Activated B cell treated with CpG ODN at 0.5 μM for 24 hours (primary cell): ENCODE results near the gene SHF. TPM values are rescaled to one million over a fixed set of nuclear protein-coding genes. Genes with fewer than 3 reads are reported as not detected.
A peak's percentile ranks its signal among the peaks of the same experiment; 100 is the strongest.
"Not testable (repeated sequence)": the region's sequence is repeated elsewhere in the genome, so short reads cannot be mapped to it uniquely, and the experiment has no call there.

Experiments
- ATAC-seq: fragments of 200-7000 bp; cut with Tn5 transposase; one replicate; pipeline ENCODE4 v1.10.0; 2021; ENCODE audit warnings: low read depth, mild to moderate bottlenecking, moderate library complexity
- CTCF ChIA-PET: fragments of 350-600 bp; sonication (Branson Sonifier 250); formaldehyde crosslinking; loops from one replicate; lab custom pipeline; 2021; ENCODE audit warnings: antibody characterized with exemption; lab: Charles Lee
- POLR2A ChIA-PET: fragments of 350-600 bp; sonication (Branson Sonifier 250); formaldehyde crosslinking; loops from one replicate; lab custom pipeline; 2021; ENCODE audit warnings: antibody characterized with exemption; lab: Charles Lee
- DNase-seq: peaks from one replicate; pipeline ENCODE4 v3.0.0; 2022
- H3K27ac Mint-ChIP-seq: one replicate; pipeline ENCODE4 v1.8.0; 2020; ENCODE audit warnings: mixed read lengths
- H3K27me3 Mint-ChIP-seq: one replicate; pipeline ENCODE4 v1.8.0; 2021; ENCODE audit warnings: mixed read lengths
- H3K36me3 Mint-ChIP-seq: one replicate; pipeline ENCODE4 v1.8.0; 2021; ENCODE audit warnings: low read depth, mixed read lengths
- H3K4me1 Mint-ChIP-seq: one replicate; pipeline ENCODE4 v1.8.0; 2021; ENCODE audit warnings: mixed read lengths
- H3K4me3 Mint-ChIP-seq: one replicate; pipeline ENCODE4 v1.8.0; 2020; ENCODE audit warnings: mild to moderate bottlenecking, mixed read lengths
- H3K9me3 Mint-ChIP-seq: one replicate; pipeline ENCODE4 v1.8.0; 2020; ENCODE audit warnings: mixed read lengths
- intact Hi-C: fragments of 100-400 bp; cut with micrococcal nuclease; formaldehyde crosslinking; loops from one replicate; pipeline ENCODE4 v1.15.1; 2024
- total RNA-seq: library from RNA; stranded (reverse); gene quantifications from 2 replicates; pipeline ENCODE4 v1.2.3, GENCODE V29; 2022
- TF ChIP-seq, protein P1 (sequence below): fragments of 200-600 bp; IDR thresholded peaks from one replicate; pipeline ENCODE4 v1.8.0; 2022; ENCODE audit warnings: antibody characterized with exemption, mild to moderate bottlenecking

Gene SHF
- total RNA-seq, 1 donor from 2014 or later, result 8.5 TPM

DNA sequence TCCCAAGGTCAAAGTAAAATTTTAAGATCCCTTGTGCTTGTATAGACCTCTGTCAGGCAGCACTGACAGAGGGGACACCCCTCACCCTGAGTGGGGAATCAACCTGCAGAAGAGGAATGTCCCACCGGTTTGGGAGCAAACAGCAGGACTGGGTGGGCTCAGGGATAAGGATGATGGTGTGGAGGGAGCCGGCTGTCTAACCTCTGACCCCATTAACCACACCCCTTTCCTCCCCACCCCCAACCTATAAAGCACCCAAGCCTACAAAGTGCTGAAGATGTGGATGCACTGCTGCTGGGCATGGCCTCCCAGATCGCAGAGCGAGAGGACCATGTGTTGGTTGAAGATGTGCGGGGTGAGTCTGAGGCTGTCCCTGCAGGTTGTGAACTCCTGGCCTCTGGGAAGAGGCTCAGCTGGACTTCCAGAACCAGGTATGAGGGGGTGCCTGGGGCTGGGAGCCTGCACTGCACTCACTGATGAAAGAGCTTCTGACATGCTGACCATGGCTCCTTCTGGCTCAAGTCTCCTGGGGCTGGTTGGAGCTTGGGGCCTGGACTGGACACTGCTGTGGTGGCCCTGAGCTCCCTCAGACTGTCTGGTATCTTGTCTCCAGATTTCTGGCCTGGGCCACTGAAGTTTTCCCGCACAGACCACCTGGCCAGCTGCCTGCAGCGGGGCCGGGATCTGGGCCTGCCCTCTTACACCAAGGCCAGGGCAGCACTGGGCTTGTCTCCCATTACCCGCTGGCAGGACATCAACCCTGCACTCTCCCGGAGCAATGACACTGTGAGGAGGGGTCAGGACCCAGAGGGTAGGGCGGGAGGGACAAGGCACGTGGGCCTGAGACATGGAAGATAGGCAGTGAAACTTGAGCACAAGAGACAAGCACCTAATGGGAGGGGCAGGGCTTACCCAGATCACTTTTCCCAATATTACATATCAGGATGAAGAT is 48.7 kb downstream of the SHF start:
- TF ChIP-seq, protein P1, sequence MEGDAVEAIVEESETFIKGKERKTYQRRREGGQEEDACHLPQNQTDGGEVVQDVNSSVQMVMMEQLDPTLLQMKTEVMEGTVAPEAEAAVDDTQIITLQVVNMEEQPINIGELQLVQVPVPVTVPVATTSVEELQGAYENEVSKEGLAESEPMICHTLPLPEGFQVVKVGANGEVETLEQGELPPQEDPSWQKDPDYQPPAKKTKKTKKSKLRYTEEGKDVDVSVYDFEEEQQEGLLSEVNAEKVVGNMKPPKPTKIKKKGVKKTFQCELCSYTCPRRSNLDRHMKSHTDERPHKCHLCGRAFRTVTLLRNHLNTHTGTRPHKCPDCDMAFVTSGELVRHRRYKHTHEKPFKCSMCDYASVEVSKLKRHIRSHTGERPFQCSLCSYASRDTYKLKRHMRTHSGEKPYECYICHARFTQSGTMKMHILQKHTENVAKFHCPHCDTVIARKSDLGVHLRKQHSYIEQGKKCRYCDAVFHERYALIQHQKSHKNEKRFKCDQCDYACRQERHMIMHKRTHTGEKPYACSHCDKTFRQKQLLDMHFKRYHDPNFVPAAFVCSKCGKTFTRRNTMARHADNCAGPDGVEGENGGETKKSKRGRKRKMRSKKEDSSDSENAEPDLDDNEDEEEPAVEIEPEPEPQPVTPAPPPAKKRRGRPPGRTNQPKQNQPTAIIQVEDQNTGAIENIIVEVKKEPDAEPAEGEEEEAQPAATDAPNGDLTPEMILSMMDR, result no peak
- no peak overlapping the region for H3K4me3 Mint-ChIP-seq
- no peaks in the 10 kb centered on the region for H3K9me3 Mint-ChIP-seq
- no peak for ATAC-seq
- peaks cover 18% of the 10 kb centered on the region for H3K27me3 Mint-ChIP-seq
- no peaks in the 10 kb centered on the region for H3K36me3 Mint-ChIP-seq
- ChIA-PET CTCF (interaction anchor here (0.7 kb wide), 2 partner anchors 21 to 33 kb away, joined by 3 read pairs; no protein-coding TSS in a partner anchor), POLR2A (no interaction called here)
- DNase-seq, result no peak
- peaks cover 11% of the 10 kb centered on the region for H3K4me1 Mint-ChIP-seq
- H3K27ac Mint-ChIP-seq, result no peak overlapping the region
- intact Hi-C loops, result no loop called here

DNA sequence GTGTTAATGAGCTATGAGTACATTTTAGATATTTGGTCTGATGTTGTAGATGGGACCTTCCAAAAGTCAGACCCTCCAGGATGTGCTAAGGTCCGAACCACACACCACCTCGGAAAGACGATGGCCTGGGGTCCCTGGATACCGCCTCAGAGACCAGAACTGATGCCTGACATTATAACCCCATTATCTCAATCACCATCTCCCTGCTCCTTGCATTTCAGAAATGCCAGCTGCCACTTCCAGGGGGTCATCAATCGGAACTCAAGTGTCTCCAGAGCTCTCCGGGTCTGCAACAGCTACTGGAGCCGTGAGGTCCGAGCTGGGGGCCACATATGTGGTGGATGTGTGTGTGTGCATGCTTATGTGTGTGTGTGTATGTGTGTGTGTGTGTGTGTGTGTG is 50.1 kb downstream of the SHF start:
- H3K9me3 Mint-ChIP-seq, result no peaks in the 10 kb centered on the region
- DNase-seq (no peak), ATAC-seq (no peak)
- H3K4me3 Mint-ChIP-seq, result no peak overlapping the region
- no peak overlapping the region for H3K27ac Mint-ChIP-seq
- no peaks in the 10 kb centered on the region for H3K36me3 Mint-ChIP-seq
- H3K27me3 Mint-ChIP-seq, result peaks cover 30% of the 10 kb centered on the region
- ChIA-PET CTCF (no interaction called here), POLR2A (no interaction called here)
- intact Hi-C loops, result no loop called here
- H3K4me1 Mint-ChIP-seq, result peaks cover 11% of the 10 kb centered on the region
- TF ChIP-seq, protein P1, result no peak

DNA sequence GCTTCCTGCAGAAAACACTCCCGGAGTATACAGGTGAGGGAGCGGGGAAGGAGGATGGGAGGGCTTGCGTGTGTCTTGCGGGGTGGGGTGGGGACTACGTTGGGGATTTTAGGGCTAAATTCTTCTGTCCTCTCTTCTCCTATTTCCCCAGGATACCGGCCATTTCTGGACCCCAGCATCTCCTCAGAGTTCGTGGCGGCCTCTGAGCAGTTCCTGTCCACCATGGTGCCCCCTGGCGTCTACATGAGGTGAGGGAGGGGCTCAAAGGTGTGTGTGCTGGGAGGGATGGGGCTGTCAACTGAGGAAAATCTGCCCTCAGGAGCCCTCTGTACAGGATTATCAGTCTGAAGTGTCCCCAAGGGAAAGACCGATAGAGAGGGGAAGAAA is 51.4 kb downstream of the SHF start:
- H3K9me3 Mint-ChIP-seq, result no peaks in the 10 kb centered on the region
- ChIA-PET POLR2A (no interaction called here), CTCF (no interaction called here)
- H3K4me3 Mint-ChIP-seq, result peak overlapping the region; percentile 59
- DNase-seq, result no peak
- H3K27me3 Mint-ChIP-seq, result peaks cover 40% of the 10 kb centered on the region
- ATAC-seq, result no peak
- peaks cover 11% of the 10 kb centered on the region for H3K4me1 Mint-ChIP-seq
- TF ChIP-seq, protein P1, result no peak
- H3K27ac Mint-ChIP-seq, result no peak overlapping the region
- no peaks in the 10 kb centered on the region for H3K36me3 Mint-ChIP-seq
- intact Hi-C loops, result loop anchor here (1.0 kb wide), 1 partner anchor 18 kb away; no protein-coding TSS in a partner anchor

DNA sequence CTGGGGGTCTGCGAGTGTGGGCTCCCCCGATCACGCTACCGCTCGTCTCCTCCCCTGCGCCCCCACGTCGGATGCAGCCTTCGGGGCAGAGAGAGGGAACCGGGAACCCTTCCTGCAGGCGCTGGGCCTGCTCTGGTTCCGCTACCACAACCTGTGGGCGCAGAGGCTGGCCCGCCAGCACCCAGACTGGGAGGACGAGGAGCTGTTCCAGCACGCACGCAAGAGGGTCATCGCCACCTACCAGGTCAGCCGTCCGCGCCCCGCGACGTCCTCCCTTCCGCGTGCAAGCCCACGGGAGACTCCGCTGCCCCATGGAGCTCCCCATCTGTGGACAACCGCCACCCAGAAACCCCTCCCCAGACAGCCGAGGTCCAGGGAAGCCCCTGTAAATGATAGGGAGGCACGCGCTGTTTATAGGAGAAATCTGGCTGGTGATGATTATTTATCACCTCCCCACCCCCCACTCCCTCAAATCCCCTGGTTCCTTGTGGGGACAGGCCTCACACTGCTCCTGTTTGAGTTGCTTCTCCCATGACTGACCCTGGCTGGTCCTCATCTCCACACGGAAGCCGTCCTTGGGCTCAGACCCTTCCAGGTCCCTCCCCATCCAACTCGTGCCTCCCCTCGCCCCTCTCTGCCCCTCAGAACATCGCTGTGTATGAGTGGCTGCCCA is 51.9 kb downstream of the SHF start:
- peak overlapping the region; percentile 59 for H3K4me3 Mint-ChIP-seq
- CTCF ChIA-PET, POLR2A ChIA-PET, H3K36me3 Mint-ChIP-seq, H3K27ac Mint-ChIP-seq, DNase-seq, H3K9me3 Mint-ChIP-seq, ATAC-seq: not testable (repeated sequence)
- H3K27me3 Mint-ChIP-seq, result peaks cover 45% of the 10 kb centered on the region
- intact Hi-C loops, result loop anchor here (1.0 kb wide), 1 partner anchor 18 kb away; no protein-coding TSS in a partner anchor
- H3K4me1 Mint-ChIP-seq, result peaks cover 11% of the 10 kb centered on the region

DNA sequence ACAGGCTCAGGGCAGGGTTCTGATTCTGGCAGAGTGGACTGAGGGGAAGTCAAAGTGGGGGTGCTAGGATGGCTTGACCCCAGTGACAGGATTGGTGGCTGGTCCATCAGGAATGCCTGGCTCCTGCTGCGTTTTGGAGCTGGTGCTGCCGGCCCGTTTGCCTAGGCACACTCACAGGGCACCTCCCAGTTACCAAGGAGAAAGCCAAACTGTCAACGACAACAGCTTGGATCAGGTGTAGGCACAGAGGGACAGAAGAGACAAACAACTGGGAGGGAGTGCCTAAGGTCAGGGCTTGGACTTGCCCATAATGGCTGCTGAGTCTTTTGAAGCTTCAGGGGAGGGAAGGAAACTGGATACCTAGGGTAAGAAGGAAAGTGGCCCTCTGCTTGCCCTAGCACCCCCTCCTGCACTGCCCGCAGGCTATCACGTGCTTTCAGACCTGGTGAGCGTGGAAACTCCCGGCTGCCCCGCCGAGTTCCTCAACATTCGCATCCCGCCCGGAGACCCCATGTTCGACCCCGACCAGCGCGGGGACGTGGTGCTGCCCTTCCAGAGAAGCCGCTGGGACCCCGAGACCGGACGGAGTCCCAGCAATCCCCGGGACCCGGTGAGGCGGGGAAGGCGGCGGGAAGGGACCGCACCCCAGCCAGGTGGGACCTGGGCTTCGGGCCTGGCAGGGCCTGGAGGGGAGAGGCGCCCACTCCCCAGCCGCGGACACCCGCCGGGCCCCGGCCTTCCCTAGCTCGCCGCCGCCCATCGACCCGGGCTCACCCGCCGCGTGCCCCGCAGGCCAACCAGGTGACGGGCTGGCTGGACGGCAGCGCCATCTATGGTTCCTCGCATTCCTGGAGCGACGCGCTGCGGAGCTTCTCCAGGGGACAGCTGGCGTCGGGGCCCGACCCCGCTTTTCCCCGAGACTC is 52.8 kb downstream of the SHF start:
- ATAC-seq, result peak; percentile 72
- H3K4me1 Mint-ChIP-seq, result peaks cover 11% of the 10 kb centered on the region
- H3K27me3 Mint-ChIP-seq, result peaks cover 52% of the 10 kb centered on the region
- TF ChIP-seq, protein P1, result no peak
- H3K36me3 Mint-ChIP-seq, result no peaks in the 10 kb centered on the region
- intact Hi-C loops, result no loop called here
- ChIA-PET CTCF (interaction anchor here (1.1 to 1.2 kb wide), 2 partner anchors 8 to 12 kb away, joined by 3 read pairs; no protein-coding TSS in a partner anchor), POLR2A (no interaction called here)
- H3K9me3 Mint-ChIP-seq, result no peaks in the 10 kb centered on the region
- H3K27ac Mint-ChIP-seq, result no peak overlapping the region
- no peak for DNase-seq
- H3K4me3 Mint-ChIP-seq, result peak overlapping the region; percentile 77
